HEK293 (cell line): ENCODE results near the gene HRH4.

Experiments used
- CTCF ChIA-PET: fragments of 350-600 bp; formaldehyde crosslinking; extraction: SDS; loops from one replicate; lab custom pipeline; 2021; ENCODE audit warnings: antibody characterized with exemption; lab: Yijun Ruan, JAX
- POLR2A ChIA-PET: fragments of 300-600 bp; formaldehyde crosslinking; extraction: SDS; loops from one replicate; lab custom pipeline; 2020; ENCODE audit warnings: antibody characterized with exemption, inconsistent platforms; lab: Yijun Ruan, JAX
- H3K27ac ChIP-seq: fragments of 200-500 bp; sonication (Bioruptor generic); 2 replicates; pipeline ENCODE4 v1.5.1; 2014; ENCODE audit warnings: low read depth, low read length, control low read depth, inconsistent platforms; ENCODE audit errors: extremely low read depth
- H3K36me3 ChIP-seq, 2 experiments: fragments of 200-500 bp in 1 of 2; sonication (Bioruptor generic) in 1 of 2; 1 replicate in 1 of 2; 2 replicates in 1 of 2; pipeline ENCODE4 v1.5.1; 2014 to 2017; ENCODE audit warnings: inconsistent platforms in 2 of 2, low read length in 2 of 2; ENCODE audit not compliant: control insufficient read depth in 2 of 2, insufficient read depth in 1 of 2
- H3K4me1 ChIP-seq: fragments of 200-500 bp; sonication (Bioruptor generic); 2 replicates; pipeline ENCODE4 v1.5.1; 2014; ENCODE audit warnings: mild to moderate bottlenecking, low read length, inconsistent platforms; ENCODE audit not compliant: control insufficient read depth, insufficient read depth
- H3K4me3 ChIP-seq: 2 replicates; pipeline ENCODE4 v1.5.1; 2011; ENCODE audit warnings: low read depth, mild to moderate bottlenecking, control low read depth, low read length, moderate library complexity
- H3K9me3 ChIP-seq: fragments of 200-500 bp; sonication (Bioruptor generic); 2 replicates; pipeline ENCODE4 v1.5.1; 2014; ENCODE audit warnings: low read depth, low read length, inconsistent platforms; ENCODE audit not compliant: control insufficient read depth, insufficient read depth
- BCL11B ChIP-seq: fragments of 450-650 bp; formaldehyde crosslinking; IDR thresholded peaks from 2 replicates; pipeline ENCODE4 v1.5.1; 2016; ENCODE audit warnings: low read depth, missing biosample characterization, missing genetic modification characterization
- EGR2 ChIP-seq: fragments of 450-650 bp; formaldehyde crosslinking; IDR thresholded peaks from 2 replicates; pipeline ENCODE4 v1.5.1; 2016; ENCODE audit warnings: low read depth, missing biosample characterization, missing genetic modification characterization
- PATZ1 ChIP-seq: fragments of 450-650 bp; formaldehyde crosslinking; IDR thresholded peaks from 2 replicates; pipeline ENCODE4 v1.5.1; 2016; ENCODE audit warnings: missing biosample characterization, missing genetic modification characterization
- PBX3 ChIP-seq: sonication (generic); formaldehyde crosslinking; IDR thresholded peaks from 2 replicates; pipeline ENCODE4 v1.8.1; 2022; ENCODE audit warnings: mild to moderate bottlenecking, moderate library complexity, missing genetic modification reagents
- TSHZ1 ChIP-seq: fragments of 450-650 bp; formaldehyde crosslinking; IDR thresholded peaks from 2 replicates; pipeline ENCODE4 v1.5.1; 2016; ENCODE audit warnings: missing biosample characterization, missing genetic modification characterization, borderline replicate concordance
- YY2 ChIP-seq: fragments of 450-650 bp; formaldehyde crosslinking; IDR thresholded peaks from 2 replicates; pipeline ENCODE4 v1.5.1; 2016; ENCODE audit warnings: missing biosample characterization, missing genetic modification characterization
- ZBTB7A ChIP-seq: fragments of 450-650 bp; formaldehyde crosslinking; IDR thresholded peaks from 2 replicates; pipeline ENCODE4 v1.5.1; 2016; ENCODE audit warnings: low read depth, missing biosample characterization, missing genetic modification characterization
- ZNF114 ChIP-seq: fragments of 450-650 bp; formaldehyde crosslinking; IDR thresholded peaks from 2 replicates; pipeline ENCODE4 v1.5.0; 2017; ENCODE audit warnings: missing biosample characterization, missing genetic modification characterization
- ZNF175 ChIP-seq: fragments of 450-650 bp; formaldehyde crosslinking; IDR thresholded peaks from 2 replicates; pipeline ENCODE4 v1.5.1; 2016; ENCODE audit warnings: missing biosample characterization, missing genetic modification characterization
- ZNF2 ChIP-seq: fragments of 450-650 bp; formaldehyde crosslinking; IDR thresholded peaks from 2 replicates; pipeline ENCODE4 v1.5.1; 2016; ENCODE audit warnings: missing biosample characterization, missing genetic modification characterization
- ZNF274 ChIP-seq, 2 experiments: fragments of 200-500 bp in 1 of 2; fragments of 450-650 bp in 1 of 2; sonication (Bioruptor generic) in 1 of 2; formaldehyde crosslinking in 1 of 2; IDR thresholded peaks; 2 replicates each; pipeline versions ENCODE4 v1.5.1 to v1.6.1; 2014 to 2016; ENCODE audit warnings: borderline replicate concordance in 1 of 2, inconsistent platforms in 1 of 2, low read length in 1 of 2, missing biosample characterization in 1 of 2, missing genetic modification characterization in 1 of 2
- ZNF292 ChIP-seq: fragments of 450-650 bp; formaldehyde crosslinking; IDR thresholded peaks from 2 replicates; pipeline ENCODE4 v1.5.1; 2016; ENCODE audit warnings: low read depth, missing biosample characterization, missing genetic modification characterization, borderline replicate concordance
- ZNF324 ChIP-seq: fragments of 450-650 bp; formaldehyde crosslinking; IDR thresholded peaks from 2 replicates; pipeline ENCODE4 v1.5.1; 2016; ENCODE audit warnings: missing biosample characterization, missing genetic modification characterization
- ZNF629 ChIP-seq: fragments of 450-650 bp; formaldehyde crosslinking; IDR thresholded peaks from 2 replicates; pipeline ENCODE4 v1.5.1; 2017; ENCODE audit warnings: missing biosample characterization, missing genetic modification characterization
- ZNF768 ChIP-seq: fragments of 450-650 bp; formaldehyde crosslinking; IDR thresholded peaks from 2 replicates; pipeline ENCODE4 v1.5.1; 2018; ENCODE audit warnings: missing biosample characterization, mild to moderate bottlenecking, missing genetic modification characterization

HRH4 gene

GRCh38 chr18:24475926-24476589 is 15.6 kb downstream of the HRH4 start:
- TF ChIP-seq ZNF175 (tag by site-specific recombination) (no peak), ZNF768 (tag by site-specific recombination) (no peak), ZNF2 (no peak), PBX3 (no peak)
- no peak overlapping the region for H3K27ac ChIP-seq
- no peaks in the 10 kb centered on the region for H3K36me3 ChIP-seq
- CTCF ChIA-PET, result interaction anchor here (0.9 kb wide), 1 partner anchor 11 kb away, joined by 4 read pairs; no protein-coding TSS in a partner anchor
- no peaks in the 10 kb centered on the region for H3K9me3 ChIP-seq
- H3K4me3 ChIP-seq, result no peak overlapping the region
- no peaks in the 10 kb centered on the region for H3K4me1 ChIP-seq
- POLR2A ChIA-PET, result no interaction called here

GRCh38 chr18:24479371-24479770 is 18.9 kb downstream of the HRH4 start:
- ChIA-PET CTCF (interaction anchor here (0.6 to 1.4 kb wide), 2 partner anchors 8 to 35 kb away, joined by 3 to 6 read pairs; no protein-coding TSS in a partner anchor), POLR2A (no interaction called here)
- Histone ChIP-seq H3K4me1 (no peaks in the 10 kb centered on the region), H3K4me3 (no peak overlapping the region), H3K9me3 (no peaks in the 10 kb centered on the region), H3K27ac (no peak overlapping the region), H3K36me3 (no peaks in the 10 kb centered on the region)
- TF ChIP-seq PATZ1 (tag by site-specific recombination), result no peak
- no peak for TF ChIP-seq ZNF274 (IDR thresholded peaks at IDR 0.05; ENCODE audit: low read length)
- no peak for TF ChIP-seq ZNF274 (tag by site-specific recombination; IDR thresholded peaks at IDR 0.05; ENCODE audit: borderline replicate concordance)
- TF ChIP-seq ZBTB7A, result no peak
- TF ChIP-seq EGR2 (tag by site-specific recombination), result no peak
- TF ChIP-seq ZNF629 (tag by site-specific recombination), result no peak
- TF ChIP-seq ZNF114 (tag by site-specific recombination), result no peak
- no peak for TF ChIP-seq BCL11B
- TF ChIP-seq TSHZ1 (tag by site-specific recombination), result no peak
- TF ChIP-seq ZNF292 (tag by site-specific recombination), result no peak
- no peak for TF ChIP-seq YY2
- no peak for TF ChIP-seq ZNF324 (tag by site-specific recombination)
